NCI-H446 treated with DMSO at 0.1 percent for 48 hours (cell line): ENCODE measurements around the gene USF1.
"Not testable (repeated sequence)": the region's sequence is repeated elsewhere in the genome, so short reads cannot be mapped to it uniquely, and the experiment has no call there.

Experiments used
- DNase-seq: peaks from one replicate; lab custom pipeline; 2025; lab: John Stamatoyannopoulos, UW

USF1 gene

GRCh38 chr1:161047436-161048420 lies 2.0 kb upstream of the USF1 start:
- DNase-seq, result no peak

- DNase-seq, result no peak
Measured at GRCh38 chr1:161046605-161047228, 940 bp upstream of the USF1 start.

- peak; percentile 25 for DNase-seq
Measured at GRCh38 chr1:161044908-161045735, 655 bp downstream of the USF1 start.

GRCh38 chr1:161044535-161044907 lies 1.3 kb downstream of the USF1 start:
- DNase-seq, result no peak

GRCh38 chr1:161039546-161039945 lies 6.2 kb downstream of the USF1 start:
- no peak for DNase-seq

DNA sequence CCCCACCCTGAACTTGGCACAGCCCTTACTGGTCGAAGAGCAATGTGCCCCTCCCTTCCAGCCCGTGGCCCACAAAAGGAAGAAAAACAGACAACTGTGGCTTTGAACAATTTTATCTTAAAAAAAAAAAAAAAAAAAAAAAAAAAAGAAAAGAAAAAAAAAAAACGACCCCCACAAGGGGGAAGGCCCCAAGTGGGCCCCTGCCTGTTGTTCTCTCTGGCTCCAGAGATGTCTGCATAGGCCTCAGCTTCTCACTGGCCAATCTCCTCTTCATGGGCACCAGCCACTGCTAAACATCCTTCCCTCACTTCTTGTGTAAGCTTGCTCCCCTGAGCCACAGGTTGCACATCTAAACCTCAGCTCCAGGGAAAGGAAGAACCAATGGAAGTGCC lies 6.6 kb downstream of the USF1 start:
- DNase-seq, result no peak

- no peak for DNase-seq
Measured at GRCh38 chr1:161038523-161039153, 7.1 kb downstream of the USF1 start, which contains the start of gene TSTD1. TSTD1 (minus strand) TSS chr1:161038964; CDS start chr1:161038889, 75 bp downstream.

- no peak for DNase-seq
Measured at GRCh38 chr1:161037661-161038522, 7.9 kb downstream of the USF1 start.

DNA sequence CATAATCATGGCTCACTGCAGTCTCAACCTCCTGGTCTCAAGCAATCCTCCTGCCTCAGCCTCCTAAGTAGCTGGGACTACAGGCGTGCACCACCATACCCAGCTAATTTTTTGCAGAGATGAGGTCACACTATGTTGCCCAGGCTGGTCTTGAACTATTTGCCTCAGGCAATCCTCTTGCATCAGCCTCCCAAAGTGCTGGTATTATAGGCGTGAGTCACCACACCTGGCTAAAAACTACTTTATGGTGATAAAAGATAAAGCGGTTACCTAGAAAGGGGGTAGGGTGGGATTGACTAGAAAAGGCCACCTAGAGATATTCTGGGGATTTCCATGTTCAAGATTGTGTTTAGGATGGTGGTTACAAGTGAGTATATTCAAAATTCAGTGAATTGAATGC lies 12.0 kb downstream of the USF1 start:
- no peak for DNase-seq

- no peak for DNase-seq
Measured at GRCh38 chr1:161032409-161032808, 13.4 kb downstream of the USF1 start.

- no peak for DNase-seq
Measured at GRCh38 chr1:161031874-161032273, 13.9 kb downstream of the USF1 start.

GRCh38 chr1:161029466-161029865 lies 16.3 kb downstream of the USF1 start:
- not testable (repeated sequence) for DNase-seq

- DNase-seq, result not testable (repeated sequence)
Measured at GRCh38 chr1:161026954-161027353, 18.8 kb downstream of the USF1 start.

GRCh38 chr1:161022432-161022831 lies 23.3 kb downstream of the USF1 start:
- DNase-seq, result not testable (repeated sequence)

- no peak for DNase-seq
Measured at GRCh38 chr1:161021970-161022353, 23.8 kb downstream of the USF1 start.

DNA sequence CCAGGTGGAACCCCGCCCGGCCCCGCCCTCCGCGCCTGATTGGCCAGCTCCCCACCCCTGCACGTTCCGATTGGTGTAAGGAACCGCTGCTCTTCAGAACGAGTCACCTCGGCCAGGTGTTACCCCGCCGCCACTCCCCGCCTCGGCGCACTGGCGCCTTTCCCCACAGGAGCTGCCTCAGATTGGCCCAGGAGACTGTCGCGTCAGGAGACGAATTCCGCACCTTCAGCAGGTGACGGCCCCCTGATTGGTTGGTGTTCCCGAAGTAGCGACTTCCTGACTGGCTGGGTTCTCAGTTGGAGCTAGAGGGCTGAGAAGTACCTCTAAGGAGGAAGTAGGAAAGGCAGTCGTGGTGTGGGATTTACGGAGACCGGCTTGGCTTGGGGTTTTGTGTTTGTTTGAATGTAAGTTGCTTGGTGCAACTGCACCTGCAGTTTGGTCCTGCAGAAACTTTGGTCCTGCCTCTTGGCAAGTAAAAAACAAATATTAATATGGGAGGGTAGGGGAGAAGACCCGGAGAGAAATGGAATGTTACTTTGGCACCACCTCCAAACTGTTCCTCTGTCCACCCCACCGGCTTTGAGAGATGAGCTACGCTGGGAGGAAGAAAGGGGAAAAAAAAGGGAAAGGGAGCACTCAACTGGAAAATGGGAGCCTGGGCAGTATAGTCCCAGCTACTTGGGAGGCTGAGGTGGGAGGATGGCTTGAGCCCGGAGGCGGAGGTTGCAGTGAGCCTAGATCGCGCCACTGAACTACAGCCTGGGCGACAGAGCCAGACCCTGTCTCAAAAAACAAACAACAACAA lies 24.4 kb downstream of the USF1 start:
- no peak for DNase-seq

- DNase-seq, result no peak
Measured at GRCh38 chr1:161020509-161021164, 25.1 kb downstream of the USF1 start, which contains the start of gene F11R. F11R (minus strand) TSS chr1:161021152; CDS start chr1:161021073, 79 bp downstream.

- no peak for DNase-seq
Measured at GRCh38 chr1:161019751-161020495, 25.9 kb downstream of the USF1 start.
